Osteocyte (in vitro differentiated cells): Measurements from ENCODE around the gene CLDN15. TPM values are rescaled to one million over a fixed set of nuclear protein-coding genes. Genes with fewer than 3 reads are reported as not detected.

Experiments used
- DNase-seq: peaks from one replicate; pipeline ENCODE4 v3.0.0; 2021; ENCODE audit warnings: mixed read lengths; ENCODE audit not compliant: unreplicated experiment; ENCODE audit errors: extremely low spot score
- H3K27ac Mint-ChIP-seq: one replicate; pipeline ENCODE4 v1.8.0; 2021; ENCODE audit warnings: mild to moderate bottlenecking, mixed read lengths; ENCODE audit not compliant: unreplicated experiment
- H3K27me3 Mint-ChIP-seq: one replicate; pipeline ENCODE4 v1.8.0; 2021; ENCODE audit warnings: mixed read lengths; ENCODE audit not compliant: unreplicated experiment
- H3K36me3 Mint-ChIP-seq: one replicate; pipeline ENCODE4 v1.8.0; 2021; ENCODE audit warnings: mixed read lengths; ENCODE audit not compliant: unreplicated experiment
- H3K4me1 Mint-ChIP-seq: one replicate; pipeline ENCODE4 v1.8.0; 2021; ENCODE audit warnings: mixed read lengths; ENCODE audit not compliant: unreplicated experiment
- H3K4me3 Mint-ChIP-seq: one replicate; pipeline ENCODE4 v1.8.0; 2021; ENCODE audit warnings: mild to moderate bottlenecking, moderate library complexity, mixed read lengths; ENCODE audit not compliant: unreplicated experiment
- H3K9me3 Mint-ChIP-seq: one replicate; pipeline ENCODE4 v1.8.0; 2021; ENCODE audit warnings: mixed read lengths; ENCODE audit not compliant: unreplicated experiment
- CTCF ChIP-seq: fragments of 200-600 bp; sonication (generic); IDR thresholded peaks from 2 replicates; pipeline ENCODE4 v1.5.0; 2021; ENCODE audit warnings: antibody characterized with exemption, mild to moderate bottlenecking, moderate library complexity
- total RNA-seq: library from RNA; stranded (reverse); gene quantifications from 2 replicates; pipeline ENCODE4 v1.2.1, GENCODE V29; 2021

The CLDN15 gene
- total RNA-seq, 1 donor from 2014 or later, result 11.4 TPM

GRCh38 chr7:101239191-101239950 is 1.8 kb upstream of the CLDN15 start:
- peaks cover 11% of the 10 kb centered on the region for H3K36me3 Mint-ChIP-seq
- DNase-seq, result no peak
- no peak overlapping the region for H3K4me3 Mint-ChIP-seq
- no peaks in the 10 kb centered on the region for H3K27me3 Mint-ChIP-seq
- no peak for TF ChIP-seq CTCF
- peaks cover 12% of the 10 kb centered on the region for H3K4me1 Mint-ChIP-seq
- no peak overlapping the region for H3K27ac Mint-ChIP-seq
- H3K9me3 Mint-ChIP-seq, result no peaks in the 10 kb centered on the region

- Mint-ChIP-seq H3K9me3 (no peaks in the 10 kb centered on the region), H3K4me3 (no peak overlapping the region), H3K27me3 (no peaks in the 10 kb centered on the region), H3K27ac (no peak overlapping the region), H3K4me1 (peaks cover 4% of the 10 kb centered on the region), H3K36me3 (peaks cover 11% of the 10 kb centered on the region)
- no peak for DNase-seq
- no peak for TF ChIP-seq CTCF
These were observed 902 bp upstream of the CLDN15 start for GRCh38 chr7:101238226-101239182.

DNA sequence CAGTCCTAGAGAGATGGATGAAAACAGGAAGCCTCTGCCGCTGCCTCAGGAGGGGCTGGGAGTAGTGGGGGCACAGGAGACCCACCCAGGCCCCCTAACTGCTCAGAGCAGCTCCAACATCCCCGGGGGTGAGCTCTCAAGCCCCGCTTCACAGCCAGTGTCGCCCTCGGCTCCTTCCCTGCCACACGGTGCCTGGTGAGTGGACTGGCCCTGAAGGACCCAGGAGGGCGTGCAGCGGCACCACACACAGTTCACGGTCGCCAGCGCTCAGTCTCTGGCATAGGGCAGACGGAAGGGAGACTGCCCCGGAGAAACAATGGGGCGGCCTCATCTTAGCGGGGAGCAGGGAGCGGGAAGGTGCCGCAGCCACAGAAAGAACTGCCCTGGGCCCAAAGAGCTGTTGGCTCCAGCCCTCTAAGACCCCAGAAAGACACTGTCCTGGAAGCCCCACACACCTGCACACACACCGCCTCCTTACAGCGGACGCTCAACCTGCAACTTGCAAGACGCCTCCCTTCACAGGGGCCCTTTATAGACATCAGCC is 1.2 kb downstream of the CLDN15 start:
- H3K27ac Mint-ChIP-seq, result no peak overlapping the region
- no peak overlapping the region for H3K4me3 Mint-ChIP-seq
- H3K36me3 Mint-ChIP-seq, result peaks cover 11% of the 10 kb centered on the region
- H3K27me3 Mint-ChIP-seq, result no peaks in the 10 kb centered on the region
- TF ChIP-seq CTCF, result no peak
- H3K9me3 Mint-ChIP-seq, result no peaks in the 10 kb centered on the region
- H3K4me1 Mint-ChIP-seq, result peaks cover 2% of the 10 kb centered on the region
- no peak for DNase-seq

DNA sequence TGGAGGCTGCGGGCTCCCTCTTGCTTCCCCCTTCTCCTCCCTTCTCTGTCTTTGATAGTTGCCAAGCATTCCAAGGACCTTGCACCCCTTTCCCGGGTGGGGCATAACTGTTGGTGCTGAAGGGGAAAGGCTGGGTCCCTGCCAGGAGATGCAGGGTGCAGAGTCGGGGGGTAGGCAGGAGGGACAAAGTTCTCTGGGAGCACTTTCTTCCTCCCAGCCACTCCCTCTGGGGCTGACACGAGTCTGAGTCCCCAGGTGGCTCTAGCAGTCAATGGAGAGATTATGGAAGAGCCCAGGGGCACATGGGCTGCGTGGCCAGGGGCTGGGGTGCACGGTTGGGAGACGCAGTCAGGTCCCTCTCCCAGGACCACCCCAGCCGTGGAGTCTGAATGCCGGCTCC is 2.1 kb downstream of the CLDN15 start:
- DNase-seq, result no peak
- Mint-ChIP-seq H3K27ac (no peak overlapping the region), H3K4me1 (peaks cover 2% of the 10 kb centered on the region), H3K36me3 (peaks cover 10% of the 10 kb centered on the region), H3K9me3 (no peaks in the 10 kb centered on the region), H3K4me3 (no peak overlapping the region), H3K27me3 (no peaks in the 10 kb centered on the region)
- TF ChIP-seq CTCF, result no peak

DNA sequence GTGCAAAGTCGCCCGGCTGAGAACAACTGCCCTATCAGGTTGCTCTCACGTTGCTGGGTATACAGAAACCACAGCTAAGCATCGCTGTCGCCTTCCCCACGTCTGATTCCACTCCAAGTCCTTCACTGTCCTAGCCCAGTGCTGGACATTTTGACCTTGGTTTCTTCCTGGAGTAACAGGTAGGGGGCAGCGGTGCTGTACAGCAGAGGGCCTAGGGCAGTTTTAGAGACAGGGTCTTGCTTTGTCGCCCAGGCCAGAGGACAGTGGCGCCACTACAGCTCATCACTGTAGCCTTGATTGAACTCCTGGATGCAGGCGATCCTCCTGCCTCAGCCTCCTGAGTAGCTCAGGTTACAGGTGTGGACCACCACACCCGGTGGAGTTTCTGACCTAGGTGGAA is 2.6 kb downstream of the CLDN15 start:
- H3K36me3 Mint-ChIP-seq, result peaks cover 7% of the 10 kb centered on the region
- H3K4me1 Mint-ChIP-seq, result peaks cover 2% of the 10 kb centered on the region
- TF ChIP-seq CTCF, result peak; percentile 38
- DNase-seq, result no peak
- no peak overlapping the region for H3K27ac Mint-ChIP-seq
- H3K27me3 Mint-ChIP-seq, result no peaks in the 10 kb centered on the region
- H3K4me3 Mint-ChIP-seq, result no peak overlapping the region
- no peaks in the 10 kb centered on the region for H3K9me3 Mint-ChIP-seq
